ENCODE results near the gene RPRD1A.

DNA sequence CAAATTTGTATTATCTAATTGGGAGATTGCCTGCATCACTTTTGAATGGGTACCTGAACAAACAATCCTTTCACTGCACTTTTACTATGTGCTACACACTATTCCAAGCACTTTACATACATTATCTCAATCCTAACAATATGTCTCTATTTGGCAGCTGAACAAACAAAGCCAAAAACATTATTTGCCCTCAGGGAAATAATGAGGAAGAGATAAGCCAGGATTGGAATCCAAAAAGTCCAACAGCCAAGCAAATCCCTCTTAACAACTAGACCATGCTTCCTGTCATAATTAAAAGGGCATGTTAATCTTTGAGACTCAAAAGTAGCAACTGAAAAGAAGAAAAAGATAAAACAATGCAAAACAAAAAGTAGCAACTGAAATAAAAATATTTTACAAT lies 32.1 kb downstream of the RPRD1A start:
- TF ChIP-seq, protein P1, sequence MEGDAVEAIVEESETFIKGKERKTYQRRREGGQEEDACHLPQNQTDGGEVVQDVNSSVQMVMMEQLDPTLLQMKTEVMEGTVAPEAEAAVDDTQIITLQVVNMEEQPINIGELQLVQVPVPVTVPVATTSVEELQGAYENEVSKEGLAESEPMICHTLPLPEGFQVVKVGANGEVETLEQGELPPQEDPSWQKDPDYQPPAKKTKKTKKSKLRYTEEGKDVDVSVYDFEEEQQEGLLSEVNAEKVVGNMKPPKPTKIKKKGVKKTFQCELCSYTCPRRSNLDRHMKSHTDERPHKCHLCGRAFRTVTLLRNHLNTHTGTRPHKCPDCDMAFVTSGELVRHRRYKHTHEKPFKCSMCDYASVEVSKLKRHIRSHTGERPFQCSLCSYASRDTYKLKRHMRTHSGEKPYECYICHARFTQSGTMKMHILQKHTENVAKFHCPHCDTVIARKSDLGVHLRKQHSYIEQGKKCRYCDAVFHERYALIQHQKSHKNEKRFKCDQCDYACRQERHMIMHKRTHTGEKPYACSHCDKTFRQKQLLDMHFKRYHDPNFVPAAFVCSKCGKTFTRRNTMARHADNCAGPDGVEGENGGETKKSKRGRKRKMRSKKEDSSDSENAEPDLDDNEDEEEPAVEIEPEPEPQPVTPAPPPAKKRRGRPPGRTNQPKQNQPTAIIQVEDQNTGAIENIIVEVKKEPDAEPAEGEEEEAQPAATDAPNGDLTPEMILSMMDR (IDR thresholded peaks at IDR 0.05), result no peak
- TF ChIP-seq, protein P2, sequence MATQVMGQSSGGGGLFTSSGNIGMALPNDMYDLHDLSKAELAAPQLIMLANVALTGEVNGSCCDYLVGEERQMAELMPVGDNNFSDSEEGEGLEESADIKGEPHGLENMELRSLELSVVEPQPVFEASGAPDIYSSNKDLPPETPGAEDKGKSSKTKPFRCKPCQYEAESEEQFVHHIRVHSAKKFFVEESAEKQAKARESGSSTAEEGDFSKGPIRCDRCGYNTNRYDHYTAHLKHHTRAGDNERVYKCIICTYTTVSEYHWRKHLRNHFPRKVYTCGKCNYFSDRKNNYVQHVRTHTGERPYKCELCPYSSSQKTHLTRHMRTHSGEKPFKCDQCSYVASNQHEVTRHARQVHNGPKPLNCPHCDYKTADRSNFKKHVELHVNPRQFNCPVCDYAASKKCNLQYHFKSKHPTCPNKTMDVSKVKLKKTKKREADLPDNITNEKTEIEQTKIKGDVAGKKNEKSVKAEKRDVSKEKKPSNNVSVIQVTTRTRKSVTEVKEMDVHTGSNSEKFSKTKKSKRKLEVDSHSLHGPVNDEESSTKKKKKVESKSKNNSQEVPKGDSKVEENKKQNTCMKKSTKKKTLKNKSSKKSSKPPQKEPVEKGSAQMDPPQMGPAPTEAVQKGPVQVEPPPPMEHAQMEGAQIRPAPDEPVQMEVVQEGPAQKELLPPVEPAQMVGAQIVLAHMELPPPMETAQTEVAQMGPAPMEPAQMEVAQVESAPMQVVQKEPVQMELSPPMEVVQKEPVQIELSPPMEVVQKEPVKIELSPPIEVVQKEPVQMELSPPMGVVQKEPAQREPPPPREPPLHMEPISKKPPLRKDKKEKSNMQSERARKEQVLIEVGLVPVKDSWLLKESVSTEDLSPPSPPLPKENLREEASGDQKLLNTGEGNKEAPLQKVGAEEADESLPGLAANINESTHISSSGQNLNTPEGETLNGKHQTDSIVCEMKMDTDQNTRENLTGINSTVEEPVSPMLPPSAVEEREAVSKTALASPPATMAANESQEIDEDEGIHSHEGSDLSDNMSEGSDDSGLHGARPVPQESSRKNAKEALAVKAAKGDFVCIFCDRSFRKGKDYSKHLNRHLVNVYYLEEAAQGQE (IDR thresholded peaks at IDR 0.05; ENCODE audit: low read depth, low read length), result no peak
- TF ChIP-seq FOXM1 (IDR thresholded peaks at IDR 0.05; ENCODE audit: low read depth), result no peak
- TF ChIP-seq MXI1 (IDR thresholded peaks at IDR 0.05; ENCODE audit: low read depth, low read length), result peak; percentile 76

Data from SK-N-SH (cell line).